ENCODE data around the gene USP9X. TPM values are rescaled to one million over a fixed set of nuclear protein-coding genes. Genes with fewer than 3 reads are reported as not detected.

The USP9X gene
- total and polyA plus RNA-seq, 9 of the 15 experiments (the other 6 are each of a cell fraction or from before 2014, with no cell fraction given) = 10.9 to 47.8 (median 29.5) TPM

GRCh38 chrX:41119803-41120202 lies 34.6 kb downstream of the USP9X start:
- peaks cover 0 to 5% of the 10 kb centered on the region in 2 experiments; a peak in 2 of 5 replicates for H3K4me1 ChIP-seq (replicated peaks in 1 of 2; ENCODE audit: control insufficient read depth in 2 of 2, insufficient read depth in 2 of 2, low read length in 2 of 2)
- H3K4me3 ChIP-seq = no peak overlapping the region
- no peak overlapping the region for H3K27ac ChIP-seq (ENCODE audit: extremely low read depth, low read depth, low read length)
- H3K79me2 ChIP-seq (ENCODE audit: control insufficient read depth, insufficient read depth, low read length) = peaks cover 88% of the 10 kb centered on the region
- intact Hi-C loops (cut with micrococcal nuclease) (loop anchor here (10.0 kb wide), 3 partner anchors 185 to 465 kb away; no protein-coding TSS in a partner anchor), in situ Hi-C loops (cut with MboI) (no loop called here)
- no peak for DNase-seq (ENCODE audit: extremely low read depth in 1 of 4, low spot score in 3 of 4)
- no peak overlapping the region for H3K4me2 ChIP-seq (ENCODE audit: insufficient read depth, low read length)
- no peak overlapping the region for H3K9ac ChIP-seq (ENCODE audit: insufficient read depth in 1 of 2, low read depth in 2 of 2, low read length in 2 of 2)
- ChIA-PET CTCF (ENCODE audit: low intra/inter-chr PET ratio) (no interaction called here), POLR2A (interaction anchor here (0.5 kb wide), 1 partner anchor 11 kb away, joined by 3 read pairs; no protein-coding TSS in a partner anchor)
- no peaks in the 10 kb centered on the region for H3K27me3 ChIP-seq (ENCODE audit: control insufficient read depth in 2 of 2, insufficient read depth in 2 of 2, low read length in 2 of 2)
- no TSS peak for BruUV-seq (replicated peaks)
- WGBS (ENCODE audit: insufficient coverage, low coverage, missing lambda C conversion rate) = 80% methylated on average over 5 of the region's 6 CpGs
- no peaks in the 10 kb centered on the region for H3K9me1 ChIP-seq (ENCODE audit: control insufficient read depth, insufficient read depth, low read length)
- H3K9me3 ChIP-seq (replicated peaks; ENCODE audit: control insufficient read depth, insufficient read depth, low read depth, low read length) = no peaks in the 10 kb centered on the region
- peaks cover 13% of the 10 kb centered on the region for H3K36me3 ChIP-seq (ENCODE audit: control insufficient read depth, insufficient read depth, low read length)
- H2AFZ ChIP-seq (ENCODE audit: low read depth, low read length) = no peak overlapping the region
- ATAC-seq = no peak
- peaks cover 13% of the 10 kb centered on the region; the same call in 1 of the 2 replicates for H4K20me1 ChIP-seq (replicated peaks; ENCODE audit: control insufficient read depth, insufficient read depth, low read length)
- no peak for FAIRE-seq
- TF ChIP-seq HNRNPH1 (optimal IDR thresholded peaks at IDR 0.05; ENCODE audit: low read depth, low read length) = no peak
- no peak for TF ChIP-seq RBM17 (IDR thresholded peaks at IDR 0.05; ENCODE audit: borderline replicate concordance, low read depth, low read length)
- TF ChIP-seq, protein P1, sequence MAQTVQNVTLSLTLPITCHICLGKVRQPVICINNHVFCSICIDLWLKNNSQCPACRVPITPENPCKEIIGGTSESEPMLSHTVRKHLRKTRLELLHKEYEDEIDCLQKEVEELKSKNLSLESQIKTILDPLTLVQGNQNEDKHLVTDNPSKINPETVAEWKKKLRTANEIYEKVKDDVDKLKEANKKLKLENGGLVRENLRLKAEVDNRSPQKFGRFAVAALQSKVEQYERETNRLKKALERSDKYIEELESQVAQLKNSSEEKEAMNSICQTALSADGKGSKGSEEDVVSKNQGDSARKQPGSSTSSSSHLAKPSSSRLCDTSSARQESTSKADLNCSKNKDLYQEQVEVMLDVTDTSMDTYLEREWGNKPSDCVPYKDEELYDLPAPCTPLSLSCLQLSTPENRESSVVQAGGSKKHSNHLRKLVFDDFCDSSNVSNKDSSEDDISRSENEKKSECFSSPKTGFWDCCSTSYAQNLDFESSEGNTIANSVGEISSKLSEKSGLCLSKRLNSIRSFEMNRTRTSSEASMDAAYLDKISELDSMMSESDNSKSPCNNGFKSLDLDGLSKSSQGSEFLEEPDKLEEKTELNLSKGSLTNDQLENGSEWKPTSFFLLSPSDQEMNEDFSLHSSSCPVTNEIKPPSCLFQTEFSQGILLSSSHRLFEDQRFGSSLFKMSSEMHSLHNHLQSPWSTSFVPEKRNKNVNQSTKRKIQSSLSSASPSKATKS (CRISPR knock-in tag; IDR thresholded peaks at IDR 0.05) = no peak
- TF ChIP-seq SMARCA5 (IDR thresholded peaks at IDR 0.05) = no peak
- TF ChIP-seq SAFB (IDR thresholded peaks at IDR 0.05; ENCODE audit: borderline replicate concordance, low read depth, low read length) = no peak
- TF ChIP-seq REST (IDR thresholded peaks at IDR 0.05; ENCODE audit: borderline replicate concordance) = no peak
- no peak for TF ChIP-seq REST (CRISPR knock-in tag; IDR thresholded peaks at IDR 0.05; ENCODE audit: low read depth)
- TF ChIP-seq CBX3 (IDR thresholded peaks at IDR 0.05; ENCODE audit: borderline replicate concordance in 1 of 2, low read length in 2 of 2) = no peak
- TF ChIP-seq ZNF408 (CRISPR knock-in tag; IDR thresholded peaks at IDR 0.05; ENCODE audit: low read depth) = no peak
- no peak for TF ChIP-seq MLLT1 (IDR thresholded peaks at IDR 0.05)
